Mesendoderm (in vitro differentiated cells): ENCODE measurements around the gene CD22.

Experiments used
- DNase-seq: peaks from one replicate; pipeline ENCODE4 v3.0.0; 2013
- H2AK5ac ChIP-seq: 2 replicates; pipeline ENCODE4 v1.6.1; 2013; ENCODE audit warnings: low read length, inconsistent platforms
- H2BK120ac ChIP-seq: 2 replicates; pipeline ENCODE4 v1.6.1; 2013; ENCODE audit warnings: low read depth, mild to moderate bottlenecking, low read length, moderate library complexity, mixed read lengths
- H2BK15ac ChIP-seq: replicated peaks from 2 replicates; pipeline ENCODE4 v1.6.1; 2013; ENCODE audit warnings: low read depth, mild to moderate bottlenecking, moderate library complexity
- H2BK5ac ChIP-seq: 2 replicates; pipeline ENCODE4 v1.6.1; 2013; ENCODE audit warnings: low read length, inconsistent platforms
- H3K18ac ChIP-seq: 2 replicates; pipeline ENCODE4 v1.6.1; 2013; ENCODE audit warnings: mild to moderate bottlenecking, low read length, mixed read lengths
- H3K23ac ChIP-seq: one replicate; pipeline ENCODE4 v1.6.1; 2013; ENCODE audit warnings: low read length
- H3K27ac ChIP-seq: 2 replicates; pipeline ENCODE4 v1.5.1; 2013; ENCODE audit warnings: low read depth, mild to moderate bottlenecking, inconsistent platforms, low read length, moderate library complexity
- H3K27me3 ChIP-seq: 2 replicates; pipeline ENCODE4 v1.6.1; 2013; ENCODE audit warnings: low read length, control low read depth, mild to moderate bottlenecking, inconsistent platforms; ENCODE audit not compliant: insufficient read depth, poor library complexity
- H3K36me3 ChIP-seq: 2 replicates; pipeline ENCODE4 v1.6.1; 2013; ENCODE audit warnings: low read length, inconsistent platforms; ENCODE audit not compliant: control insufficient read depth, insufficient read depth
- H3K4ac ChIP-seq: one replicate; pipeline ENCODE4 v1.6.1; 2013; ENCODE audit warnings: low read depth, mild to moderate bottlenecking, low read length, moderate library complexity
- H3K4me1 ChIP-seq: 2 replicates; pipeline ENCODE4 v1.6.1; 2013; ENCODE audit warnings: low read depth, low read length, inconsistent platforms; ENCODE audit not compliant: control insufficient read depth
- H3K4me2 ChIP-seq: 2 replicates; pipeline ENCODE4 v1.6.1; 2013; ENCODE audit warnings: low read length
- H3K4me3 ChIP-seq: 2 replicates; pipeline ENCODE4 v1.5.1; 2013; ENCODE audit warnings: mild to moderate bottlenecking, low read length
- H3K56ac ChIP-seq: one replicate; pipeline ENCODE4 v1.6.1; 2013; ENCODE audit warnings: low read length
- H3K79me1 ChIP-seq: 2 replicates; pipeline ENCODE4 v1.6.1; 2013; ENCODE audit warnings: low read length, inconsistent platforms
- H3K79me2 ChIP-seq: 2 replicates; pipeline ENCODE4 v1.6.1; 2013; ENCODE audit warnings: mild to moderate bottlenecking, low read length; ENCODE audit not compliant: control insufficient read depth, insufficient read depth
- H3K9ac ChIP-seq: 2 replicates; pipeline ENCODE4 v1.6.1; 2013; ENCODE audit warnings: low read length, inconsistent platforms
- H4K5ac ChIP-seq: one replicate; pipeline ENCODE4 v1.6.1; 2013; ENCODE audit warnings: low read length
- H4K8ac ChIP-seq: one replicate; pipeline ENCODE4 v1.6.1; 2013; ENCODE audit warnings: low read depth, mild to moderate bottlenecking, control low read depth, low read length, moderate library complexity
- WGBS: extraction: QIAGEN DNeasy Blood & Tissue Kit; methylation state at CpG from one replicate; pipeline ENCODE4 v1.1.7; 2013; ENCODE audit warnings: low lambda C conversion rate, missing lambda C conversion rate; ENCODE audit not compliant: insufficient coverage; ENCODE audit errors: extremely low coverage; 5-methylcytosine and 5-hydroxymethylcytosine counted together

Gene CD22

GRCh38 chr19:35341565-35342225 is 12.7 kb downstream of the CD22 start:
- no peak overlapping the region for H3K23ac ChIP-seq
- H2BK120ac ChIP-seq, result no peak overlapping the region
- no peaks in the 10 kb centered on the region for H3K36me3 ChIP-seq
- H3K4me1 ChIP-seq, result no peaks in the 10 kb centered on the region
- H3K4ac ChIP-seq, result no peak overlapping the region
- no peaks in the 10 kb centered on the region for H3K79me2 ChIP-seq
- no peak for DNase-seq
- no peak overlapping the region for H3K4me3 ChIP-seq
- no peak overlapping the region for H3K4me2 ChIP-seq
- H3K27ac ChIP-seq, result no peak overlapping the region
- no peak overlapping the region for H4K5ac ChIP-seq
- no peak overlapping the region for H2AK5ac ChIP-seq
- no peak overlapping the region for H4K8ac ChIP-seq
- no peak overlapping the region for H2BK15ac ChIP-seq
- no peak overlapping the region for H3K18ac ChIP-seq
- H3K79me1 ChIP-seq, result no peaks in the 10 kb centered on the region
- H3K27me3 ChIP-seq, result no peaks in the 10 kb centered on the region
- H3K56ac ChIP-seq, result no peak overlapping the region
- WGBS, result no CpG with 5 or more reads among the region's 14 CpGs
- H3K9ac ChIP-seq, result no peak overlapping the region
- H2BK5ac ChIP-seq, result no peak overlapping the region

DNA sequence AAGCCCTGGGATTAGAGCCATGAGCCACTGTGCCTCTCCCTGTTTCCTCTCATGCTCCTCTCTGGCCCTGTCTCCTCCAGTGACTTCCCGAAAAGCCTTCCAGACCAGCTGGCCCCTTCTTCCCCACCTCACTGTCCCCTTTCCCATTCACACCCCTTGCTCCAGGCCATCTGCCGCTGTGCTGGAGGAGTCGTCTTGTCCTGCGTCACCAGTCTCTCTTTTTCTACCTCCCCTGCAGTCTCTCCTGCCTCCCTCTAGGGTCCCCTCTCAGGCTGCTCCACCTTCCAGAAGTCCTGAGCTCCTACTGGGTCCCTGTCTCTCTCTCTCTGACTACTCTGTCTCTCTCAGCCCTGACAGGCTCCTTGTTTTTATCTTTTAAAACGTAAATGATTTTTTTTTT is 13.4 kb downstream of the CD22 start:
- Histone ChIP-seq H3K27ac (no peak overlapping the region), H3K36me3 (no peaks in the 10 kb centered on the region), H2BK5ac (no peak overlapping the region), H4K8ac (no peak overlapping the region), H3K4me3 (no peak overlapping the region), H2BK15ac (no peak overlapping the region), H3K79me1 (no peaks in the 10 kb centered on the region), H3K79me2 (no peaks in the 10 kb centered on the region), H4K5ac (no peak overlapping the region), H3K18ac (no peak overlapping the region), H3K23ac (no peak overlapping the region), H3K56ac (no peak overlapping the region), H2BK120ac (no peak overlapping the region), H3K4me1 (no peaks in the 10 kb centered on the region), H3K9ac (no peak overlapping the region), H2AK5ac (no peak overlapping the region), H3K4ac (no peak overlapping the region), H3K4me2 (no peak overlapping the region), H3K27me3 (no peaks in the 10 kb centered on the region)
- peak; percentile 53 for DNase-seq
- WGBS, result no CpG with 5 or more reads among the region's 5 CpGs

- H3K4me3 ChIP-seq, result no peak overlapping the region
- H3K23ac ChIP-seq, result no peak overlapping the region
- no peak overlapping the region for H3K4me2 ChIP-seq
- no peaks in the 10 kb centered on the region for H3K4me1 ChIP-seq
- no peak overlapping the region for H3K4ac ChIP-seq
- no CpG with 5 or more reads among the region's 17 CpGs for WGBS
- H3K27me3 ChIP-seq, result no peaks in the 10 kb centered on the region
- H2BK5ac ChIP-seq, result no peak overlapping the region
- no peak overlapping the region for H4K8ac ChIP-seq
- H4K5ac ChIP-seq, result no peak overlapping the region
- no peaks in the 10 kb centered on the region for H3K79me2 ChIP-seq
- no peaks in the 10 kb centered on the region for H3K36me3 ChIP-seq
- no peak overlapping the region for H2AK5ac ChIP-seq
- no peak overlapping the region for H2BK15ac ChIP-seq
- H3K27ac ChIP-seq, result no peak overlapping the region
- H3K56ac ChIP-seq, result no peak overlapping the region
- no peak for DNase-seq
- H3K79me1 ChIP-seq, result no peaks in the 10 kb centered on the region
- no peak overlapping the region for H3K9ac ChIP-seq
- no peak overlapping the region for H2BK120ac ChIP-seq
- no peak overlapping the region for H3K18ac ChIP-seq
Measured at GRCh38 chr19:35344511-35345031, 15.6 kb downstream of the CD22 start.

DNA sequence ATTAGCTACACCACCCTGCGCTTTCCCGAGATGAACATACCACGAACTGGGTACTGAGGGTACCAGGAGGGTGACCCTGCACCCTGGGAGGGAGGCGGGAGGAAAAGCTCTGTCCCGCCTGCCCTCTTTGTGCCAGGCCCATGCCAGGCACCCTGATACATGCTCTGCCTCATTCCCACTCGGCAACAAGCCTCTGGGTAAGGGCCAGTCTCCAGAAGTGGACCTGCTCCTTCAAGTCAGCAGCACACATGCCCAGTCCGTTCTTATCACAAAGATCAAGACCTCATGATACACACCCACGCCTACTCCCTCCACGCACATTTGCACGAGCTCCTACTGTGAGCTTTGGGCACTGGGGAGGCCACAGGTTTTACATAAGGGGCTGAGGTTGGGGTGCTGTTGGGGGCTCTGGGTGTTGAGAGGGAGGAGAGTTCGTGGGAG is 16.7 kb downstream of the CD22 start:
- Histone ChIP-seq H2BK5ac (no peak overlapping the region), H3K18ac (no peak overlapping the region), H3K79me2 (no peaks in the 10 kb centered on the region), H3K56ac (no peak overlapping the region), H2AK5ac (no peak overlapping the region), H3K79me1 (no peaks in the 10 kb centered on the region), H3K4ac (no peak overlapping the region), H4K8ac (no peak overlapping the region), H3K4me1 (no peaks in the 10 kb centered on the region), H3K27ac (no peak overlapping the region), H4K5ac (no peak overlapping the region), H3K9ac (no peak overlapping the region), H3K4me3 (no peak overlapping the region), H3K36me3 (no peaks in the 10 kb centered on the region), H3K4me2 (no peak overlapping the region), H2BK120ac (no peak overlapping the region), H3K27me3 (no peaks in the 10 kb centered on the region), H2BK15ac (no peak overlapping the region), H3K23ac (no peak overlapping the region)
- no CpG with 5 or more reads among the region's 11 CpGs for WGBS
- DNase-seq, result no peak

- no peaks in the 10 kb centered on the region for H3K36me3 ChIP-seq
- H2AK5ac ChIP-seq, result no peak overlapping the region
- no peak overlapping the region for H2BK15ac ChIP-seq
- H3K4me3 ChIP-seq, result no peak overlapping the region
- H2BK120ac ChIP-seq, result no peak overlapping the region
- no peak overlapping the region for H3K4me2 ChIP-seq
- H3K27ac ChIP-seq, result no peak overlapping the region
- H3K79me1 ChIP-seq, result no peaks in the 10 kb centered on the region
- no peak overlapping the region for H3K23ac ChIP-seq
- no peak for DNase-seq
- no peak overlapping the region for H2BK5ac ChIP-seq
- no peak overlapping the region for H3K4ac ChIP-seq
- H4K8ac ChIP-seq, result no peak overlapping the region
- H3K9ac ChIP-seq, result no peak overlapping the region
- no CpG with 5 or more reads among the region's 28 CpGs for WGBS
- no peaks in the 10 kb centered on the region for H3K79me2 ChIP-seq
- H3K4me1 ChIP-seq, result no peaks in the 10 kb centered on the region
- H3K18ac ChIP-seq, result no peak overlapping the region
- H4K5ac ChIP-seq, result no peak overlapping the region
- no peaks in the 10 kb centered on the region for H3K27me3 ChIP-seq
- H3K56ac ChIP-seq, result no peak overlapping the region
Measured at GRCh38 chr19:35346193-35347052, 17.4 kb downstream of the CD22 start.
